Fibroblast of upper back skin (primary cell): Measurements from ENCODE around the gene TMEM45A.
"Not testable (repeated sequence)": the region's sequence is repeated elsewhere in the genome, so short reads cannot be mapped to it uniquely, and the experiment has no call there.

Experiments used
- DNase-seq: peaks from one replicate; pipeline ENCODE4 v3.0.0-alpha.2; 2013

TMEM45A gene

GRCh38 chr3:100536093-100536492 is 43.7 kb downstream of the TMEM45A start:
- DNase-seq, result no peak

GRCh38 chr3:100537646-100538338 is 45.4 kb downstream of the TMEM45A start:
- DNase-seq, result no peak

GRCh38 chr3:100538339-100538706 is 45.9 kb downstream of the TMEM45A start:
- no peak for DNase-seq

GRCh38 chr3:100540791-100541334 is 48.4 kb downstream of the TMEM45A start:
- DNase-seq, result no peak

GRCh38 chr3:100541428-100541827 is 49.0 kb downstream of the TMEM45A start:
- DNase-seq, result not testable (repeated sequence)

- DNase-seq, result no peak
Measured at GRCh38 chr3:100545371-100545770, 53.0 kb downstream of the TMEM45A start.

- DNase-seq, result no peak
Measured at GRCh38 chr3:100546020-100546744, 53.8 kb downstream of the TMEM45A start.

GRCh38 chr3:100548053-100548452 is 55.6 kb downstream of the TMEM45A start:
- DNase-seq, result peak; percentile 25

GRCh38 chr3:100553618-100554372 is 61.4 kb downstream of the TMEM45A start:
- DNase-seq, result no peak

GRCh38 chr3:100554373-100554676 is 61.9 kb downstream of the TMEM45A start:
- DNase-seq, result no peak

GRCh38 chr3:100556673-100557310 is 64.4 kb downstream of the TMEM45A start:
- DNase-seq, result peak; percentile 86

- no peak for DNase-seq
Measured at GRCh38 chr3:100558233-100558632, 65.8 kb downstream of the TMEM45A start.

- peak; percentile 50 for DNase-seq
Measured at GRCh38 chr3:100560426-100560825, 68.0 kb downstream of the TMEM45A start.

GRCh38 chr3:100561459-100562158 is 69.2 kb downstream of the TMEM45A start:
- peak; percentile 88 for DNase-seq

- DNase-seq, result no peak
Measured at GRCh38 chr3:100562224-100562857, 69.9 kb downstream of the TMEM45A start.

GRCh38 chr3:100563228-100563627 is 70.8 kb downstream of the TMEM45A start:
- DNase-seq, result no peak

- no peak for DNase-seq
Measured at GRCh38 chr3:100563652-100564211, 71.3 kb downstream of the TMEM45A start.

- peak; percentile 20 for DNase-seq
Measured at GRCh38 chr3:100570811-100571210, 78.4 kb downstream of the TMEM45A start.

- no peak for DNase-seq
Measured at GRCh38 chr3:100574536-100574935, 82.1 kb downstream of the TMEM45A start.

GRCh38 chr3:100575704-100576103 is 83.3 kb downstream of the TMEM45A start:
- no peak for DNase-seq

GRCh38 chr3:100577382-100578008 is 85.1 kb downstream of the TMEM45A start:
- DNase-seq, result no peak
